Activated CD4-positive, alpha-beta T cell treated with anti-CD3 and anti-CD28 coated beads, Interleukin-2, amount 50 U/mL, for 48 hours (primary cell): ENCODE measurements around the gene THAP8.
A peak's percentile ranks its signal among the peaks of the same experiment; 100 is the strongest.
"Not testable (repeated sequence)": the region's sequence is repeated elsewhere in the genome, so short reads cannot be mapped to it uniquely, and the experiment has no call there.

Experiments used
- DNase-seq, 2 experiments: peaks; one replicate each; pipeline ENCODE4 v3.0.0-alpha.2; 2020

Gene THAP8

GRCh38 chr19:36054119-36054732 is at the start of gene THAP8:
TSS of gene THAP8 (minus strand) at chr19:36054285. CDS start at chr19:36054217, 68 bp downstream.
- peak; percentile 100 for DNase-seq

- DNase-seq, result no peak
Observed at GRCh38 chr19:36103040-36103626, 49.0 kb upstream of the THAP8 start.

- DNase-seq, result no peak
Observed at GRCh38 chr19:36101550-36102327, 47.7 kb upstream of the THAP8 start.

GRCh38 chr19:36100476-36100875 is 46.4 kb upstream of the THAP8 start:
- no peak for DNase-seq

GRCh38 chr19:36099166-36099785 is 45.2 kb upstream of the THAP8 start:
- DNase-seq, result no peak

GRCh38 chr19:36097036-36097435 is 43.0 kb upstream of the THAP8 start:
- DNase-seq, result no peak

- DNase-seq, result no peak
Observed at GRCh38 chr19:36093687-36094086, 39.6 kb upstream of the THAP8 start.

- peak; percentile 38 to 51 for DNase-seq
Observed at GRCh38 chr19:36093146-36093662, 39.1 kb upstream of the THAP8 start.

- DNase-seq, result no peak
Observed at GRCh38 chr19:36092566-36092965, 38.5 kb upstream of the THAP8 start.

- DNase-seq, result no peak
Observed at GRCh38 chr19:36090910-36091695, 37.0 kb upstream of the THAP8 start.

GRCh38 chr19:36089847-36090246 is 35.8 kb upstream of the THAP8 start:
- no peak for DNase-seq

GRCh38 chr19:36086326-36086725 is 32.2 kb upstream of the THAP8 start:
- DNase-seq, result no peak

- DNase-seq, result no peak
Observed at GRCh38 chr19:36084231-36085009, 30.3 kb upstream of the THAP8 start.

GRCh38 chr19:36082916-36083315 is 28.8 kb upstream of the THAP8 start:
- DNase-seq, result no peak

- DNase-seq, result no peak
Observed at GRCh38 chr19:36081894-36082293, 27.8 kb upstream of the THAP8 start.

- no peak for DNase-seq
Observed at GRCh38 chr19:36081385-36081784, 27.3 kb upstream of the THAP8 start.

GRCh38 chr19:36079389-36079945 is 25.4 kb upstream of the THAP8 start:
- no peak for DNase-seq

- no peak for DNase-seq
Observed at GRCh38 chr19:36073121-36073876, 19.2 kb upstream of the THAP8 start.

- no peak for DNase-seq
Observed at GRCh38 chr19:36072081-36072480, 18.0 kb upstream of the THAP8 start.

- DNase-seq, result not testable (repeated sequence)
Observed at GRCh38 chr19:36068810-36069499, 14.9 kb upstream of the THAP8 start.
